GM12892 (cell line): ENCODE data around the gene TIMELESS.

Experiments
- POLR2A ChIP-seq: IDR thresholded peaks from 2 replicates; pipeline ENCODE4 v1.6.1; 2011; ENCODE audit warnings: low read depth, low read length, control low read depth
- POLR2AphosphoS5 ChIP-seq: IDR thresholded peaks from 2 replicates; pipeline ENCODE4 v1.6.1; 2011; ENCODE audit warnings: low read depth, low read length, control low read depth
- TAF1 ChIP-seq: IDR thresholded peaks from 2 replicates; pipeline ENCODE4 v1.6.1; 2011; ENCODE audit warnings: low read depth, mild to moderate bottlenecking, control low read depth, low read length, borderline replicate concordance

- TF ChIP-seq POLR2AphosphoS5 (no peak), TAF1 (no peak), POLR2A (no peak)
Observed at GRCh38 chr12:56377989-56378316, 71.3 kb downstream of the TIMELESS start.
